Mammary epithelial cell (primary cell): Measurements from ENCODE around the gene DNAH1.

Experiments
- CTCF ChIP-seq, 2 donors: IDR thresholded peaks in 1 of 2; conservative IDR thresholded peaks in 1 of 2; 2 replicates each; pipeline ENCODE4 v1.5.1; 2011 to 2012; ENCODE audit warnings: inconsistent platforms in 2 of 2, low read length in 2 of 2, mild to moderate bottlenecking in 2 of 2, control low read depth in 1 of 2, low read depth in 1 of 2; ENCODE audit not compliant: insufficient read depth in 1 of 2; ENCODE audit errors: extremely low read depth in 1 of 2
- EZH2 ChIP-seq: IDR thresholded peaks from 2 replicates; pipeline ENCODE4 v1.6.1; 2012; ENCODE audit warnings: low read length, inconsistent platforms, borderline replicate concordance

- TF ChIP-seq CTCF (conservative IDR thresholded peaks at IDR 0.05 in 1 of 2, IDR thresholded peaks at IDR 0.05 in 1 of 2; ENCODE audit: extremely low read depth in 1 of 2, insufficient read depth in 1 of 2, low read depth in 1 of 2, low read length in 2 of 2) = no peak
- no peak for TF ChIP-seq EZH2
Measured at GRCh38 chr3:52331091-52331490, 15.0 kb downstream of the DNAH1 start.
